Lung microvascular endothelial cell (primary cell): ENCODE data around the gene GLTP. TPM values are rescaled to one million over a fixed set of nuclear protein-coding genes. Genes with fewer than 3 reads are reported as not detected.
"Not testable (repeated sequence)": the region's sequence is repeated elsewhere in the genome, so short reads cannot be mapped to it uniquely, and the experiment has no call there.

ENCODE experiments used
- DNase-seq, 2 donors: peaks; one replicate each; pipeline versions ENCODE4 v3.0.0 to v3.0.0-alpha.2; 2010; ENCODE audit warnings: low read depth in 2 of 2
- total RNA-seq: library from RNA; depleted of rRNA; stranded (reverse); fragments of >200 nt; gene quantifications from 2 replicates; pipeline ENCODE4 v1.2.1, GENCODE V29; 2014

The GLTP gene
- total RNA-seq, 1 donor from 2014 or later, result 44.6 TPM

- no peak for DNase-seq
These were observed 2.1 kb downstream of the GLTP start for GRCh38 chr12:109878247-109878625.

- DNase-seq, result no peak
These were observed 2.7 kb downstream of the GLTP start for GRCh38 chr12:109877504-109878246.

- no peak for DNase-seq
These were observed 3.9 kb downstream of the GLTP start for GRCh38 chr12:109876406-109876805.

GRCh38 chr12:109875572-109876131 lies 4.7 kb downstream of the GLTP start:
- DNase-seq, result no peak

DNA sequence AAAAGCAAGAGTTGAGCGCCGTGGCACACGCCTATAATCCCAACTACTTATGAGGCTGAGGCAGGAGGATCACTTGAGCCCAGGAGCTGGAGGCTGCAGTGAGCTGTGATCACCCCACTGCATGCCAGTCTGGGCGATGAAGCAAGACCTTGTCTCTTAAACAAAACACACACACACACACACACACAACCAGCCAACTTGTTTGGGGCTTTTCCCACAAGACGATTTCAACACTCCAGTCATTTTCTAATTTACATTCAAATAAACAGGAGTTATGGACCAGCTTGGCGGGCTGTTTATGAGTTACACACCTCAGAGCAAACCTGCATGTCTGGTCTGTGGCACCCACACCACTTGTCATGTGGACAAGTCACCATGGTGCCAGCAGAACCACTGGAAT lies 6.7 kb downstream of the GLTP start:
- DNase-seq, result no peak

GRCh38 chr12:109871668-109872314 lies 8.6 kb downstream of the GLTP start:
- DNase-seq, result no peak

GRCh38 chr12:109870648-109871047 lies 9.7 kb downstream of the GLTP start:
- peak in 1 of 2 donors; percentile 71 for DNase-seq

- peak in 1 of 2 donors; percentile 42 for DNase-seq
These were observed 11.9 kb downstream of the GLTP start for GRCh38 chr12:109868182-109869051.

DNA sequence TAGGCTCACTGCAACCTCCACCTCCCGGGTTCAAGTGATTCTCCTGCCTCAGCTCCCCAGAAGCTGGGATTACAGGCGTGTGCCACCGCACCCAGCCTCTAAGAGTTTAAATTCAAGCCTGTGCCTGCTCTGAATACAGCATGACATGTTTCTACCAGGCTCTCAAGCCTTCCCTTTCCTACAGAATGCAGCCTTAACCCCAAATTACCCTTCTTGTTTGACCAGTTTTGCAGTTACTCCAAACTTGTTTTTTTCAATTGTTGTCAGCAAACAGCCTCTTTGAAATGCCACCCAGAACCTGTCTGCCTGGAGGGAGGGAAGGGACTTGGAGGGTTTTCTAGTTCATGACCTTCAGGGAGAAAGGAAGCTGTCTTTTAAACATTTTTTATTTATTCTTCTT lies 15.4 kb downstream of the GLTP start:
- no peak for DNase-seq

- DNase-seq, result peak; percentile 37 to 50
These were observed 16.3 kb downstream of the GLTP start for GRCh38 chr12:109863847-109864712.

- DNase-seq, result not testable (repeated sequence)
These were observed 17.9 kb downstream of the GLTP start for GRCh38 chr12:109862491-109862890.

DNA sequence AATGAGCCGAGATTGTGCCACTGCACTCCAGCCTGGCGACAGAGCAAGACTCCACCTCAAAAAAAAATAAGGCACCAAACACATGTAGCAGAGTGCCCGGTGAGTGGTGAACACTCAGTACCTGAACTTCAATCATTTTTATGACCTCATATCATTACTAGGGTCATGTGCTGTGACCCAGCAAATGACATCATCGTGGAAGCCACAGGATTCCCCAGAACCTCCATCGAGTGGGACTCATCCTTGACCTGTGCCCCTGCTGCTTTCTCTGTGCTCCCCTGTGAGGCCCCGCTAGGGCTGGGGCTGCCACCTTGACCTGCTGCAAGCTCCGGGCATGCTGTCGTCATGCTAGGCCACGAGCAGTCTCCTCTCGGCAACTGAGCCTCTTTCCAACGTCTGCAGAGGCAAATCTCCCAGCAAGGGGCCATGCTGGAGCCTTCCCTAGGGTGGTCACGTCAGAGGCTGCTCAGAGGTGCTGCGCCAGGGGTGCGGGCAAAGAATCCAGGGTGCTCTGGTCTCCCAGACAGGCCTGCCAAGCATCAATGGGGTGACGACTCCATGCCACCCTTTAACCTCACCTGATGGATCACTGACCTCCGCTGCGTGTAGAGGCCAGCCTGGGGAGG lies 18.5 kb downstream of the GLTP start:
- DNase-seq, result no peak

GRCh38 chr12:109860977-109861376 lies 19.4 kb downstream of the GLTP start:
- DNase-seq, result no peak

DNA sequence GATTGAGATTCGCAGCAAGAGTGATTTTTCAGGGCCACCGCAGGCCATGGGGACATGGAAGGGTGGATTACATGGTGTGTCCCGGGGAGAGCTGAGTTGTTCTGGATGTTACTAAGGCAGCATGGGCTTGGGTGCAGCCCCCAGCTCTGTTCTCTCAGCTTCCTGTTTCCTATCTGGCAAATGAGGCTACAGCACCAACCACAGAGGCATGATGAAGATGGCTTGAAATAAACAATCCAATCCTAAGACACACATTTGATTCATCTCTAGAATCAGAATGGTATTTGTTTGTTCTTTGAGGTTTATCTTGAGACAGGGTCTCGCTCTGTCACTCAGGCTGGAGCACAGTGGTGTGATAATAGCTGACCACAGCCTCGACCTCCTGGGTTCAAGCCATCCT lies 21.6 kb downstream of the GLTP start:
- DNase-seq, result no peak

- DNase-seq, result no peak
These were observed 22.6 kb downstream of the GLTP start for GRCh38 chr12:109857715-109858114.

GRCh38 chr12:109855377-109855776 lies 25.0 kb downstream of the GLTP start:
- no peak for DNase-seq

DNA sequence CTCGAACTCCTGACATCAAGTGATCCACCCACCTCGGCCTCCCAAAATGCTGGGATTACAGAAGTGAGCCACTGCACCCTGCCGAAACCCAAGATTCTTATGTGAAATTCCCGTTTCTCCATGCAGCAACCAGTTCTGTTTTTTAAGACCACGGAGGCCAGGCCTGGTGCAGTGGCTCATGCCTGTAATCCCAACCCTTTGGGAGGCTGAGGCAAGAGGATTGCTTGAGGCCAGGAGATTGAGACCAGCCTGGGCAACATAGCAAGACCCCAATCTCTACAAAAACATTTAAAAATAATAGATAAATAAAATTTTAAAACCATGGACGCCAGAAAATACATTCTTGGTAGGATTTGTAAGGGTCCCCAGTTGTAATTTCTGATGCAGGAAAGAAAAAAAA lies 29.8 kb downstream of the GLTP start:
- DNase-seq, result not testable (repeated sequence)

DNA sequence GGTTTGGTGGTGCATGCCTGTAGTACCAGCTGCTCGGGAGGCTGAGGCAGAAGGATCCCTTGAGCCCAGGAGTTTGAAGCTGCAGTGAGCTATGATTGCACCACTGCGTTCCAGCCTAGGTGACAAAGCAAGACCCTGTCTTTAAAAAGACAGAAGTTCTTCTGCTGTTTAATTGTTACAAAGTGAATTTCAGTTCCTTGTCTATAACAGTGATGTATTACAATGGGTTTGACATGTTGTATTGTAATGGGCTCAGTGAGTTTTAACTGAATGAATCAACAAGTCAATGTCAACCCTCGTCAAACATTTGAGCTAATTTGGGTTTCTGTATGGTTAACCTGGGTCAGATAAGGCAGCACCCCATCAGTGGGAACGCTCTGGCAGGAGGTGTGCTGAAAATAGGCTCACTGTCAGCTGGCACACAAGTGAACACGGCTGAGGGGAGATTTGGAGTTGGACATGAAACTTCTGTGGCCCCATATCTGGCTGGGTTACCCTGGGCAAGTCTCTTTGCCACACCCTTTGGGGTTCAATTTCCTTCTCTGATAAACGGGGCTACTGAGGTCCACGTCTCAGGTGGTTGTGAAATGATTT lies 33.1 kb downstream of the GLTP start:
- DNase-seq, result no peak

DNA sequence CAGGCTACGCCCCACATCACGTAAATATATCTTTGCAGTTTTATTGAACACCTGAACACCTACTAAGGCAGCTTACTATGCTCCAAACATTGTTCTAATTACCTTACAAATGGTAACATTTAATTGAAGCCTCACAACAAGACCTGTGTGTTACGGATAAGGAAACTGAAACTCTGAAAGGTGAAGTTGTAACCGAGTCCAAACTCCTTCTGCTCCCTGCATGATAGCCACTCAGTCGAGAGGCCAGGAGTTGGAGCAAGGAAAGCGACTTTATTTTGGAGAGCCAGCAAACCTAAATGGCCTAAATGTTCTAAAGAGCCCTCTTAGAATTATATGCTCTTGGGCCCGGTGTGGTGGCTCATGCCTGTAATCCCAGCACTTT lies 34.5 kb downstream of the GLTP start:
- no peak for DNase-seq
